HepG2 (cell line): ENCODE measurements around the gene PRCD. TPM values are rescaled to one million over a fixed set of nuclear protein-coding genes. Genes with fewer than 3 reads are reported as not detected.
A peak's percentile ranks its signal among the peaks of the same experiment; 100 is the strongest.

ENCODE experiments used
- AKAP8 ChIP-seq: sonication (generic); formaldehyde crosslinking; IDR thresholded peaks from 2 replicates; pipeline ENCODE4 v1.5.1; 2020; ENCODE audit warnings: mild to moderate bottlenecking, missing genetic modification reagents
- BORCS8-MEF2B ChIP-seq: sonication (generic); formaldehyde crosslinking; IDR thresholded peaks from 2 replicates; pipeline ENCODE4 v1.8.0; 2022; ENCODE audit warnings: mild to moderate bottlenecking, missing genetic modification reagents
- ERF ChIP-seq: IDR thresholded peaks from 2 replicates; pipeline ENCODE4 v1.6.1; 2018; ENCODE audit warnings: missing biosample characterization, missing genetic modification reagents
- ETV5 ChIP-seq: IDR thresholded peaks from 2 replicates; pipeline ENCODE4 v1.6.1; 2018; ENCODE audit warnings: missing biosample characterization, missing genetic modification reagents, inconsistent platforms, borderline replicate concordance
- GATA4 ChIP-seq: sonication (generic); IDR thresholded peaks from 2 replicates; pipeline ENCODE4 v1.6.1; 2016; ENCODE audit warnings: antibody characterized with exemption, low read depth, borderline replicate concordance
- GATAD2A ChIP-seq: IDR thresholded peaks from 2 replicates; pipeline ENCODE4 v1.6.1; 2016
- IRF2 ChIP-seq: IDR thresholded peaks from 2 replicates; pipeline ENCODE4 v1.6.1; 2018; ENCODE audit warnings: missing genetic modification reagents, missing compliant biosample characterization
- NCOA2 ChIP-seq: sonication (generic); formaldehyde crosslinking; IDR thresholded peaks from 2 replicates; pipeline ENCODE4 v1.8.0; 2022; ENCODE audit warnings: inconsistent platforms
- NR2F6 ChIP-seq, 2 experiments: IDR thresholded peaks; 2 replicates each; pipeline ENCODE4 v1.6.1; 2016; ENCODE audit warnings: antibody characterized with exemption in 1 of 2, mild to moderate bottlenecking in 1 of 2
- PCBP2 ChIP-seq: fragments of 200-400 bp; formaldehyde crosslinking; optimal IDR thresholded peaks from 2 replicates; pipeline ENCODE3; 2018; ENCODE audit warnings: low read length, low read depth; ENCODE audit not compliant: poor library complexity, severe bottlenecking
- RBM39 ChIP-seq: fragments of 200-400 bp; formaldehyde crosslinking; IDR thresholded peaks from one replicate; pipeline ENCODE4 v1.6.1; 2018; ENCODE audit warnings: antibody characterized with exemption, mild to moderate bottlenecking, low read depth, low read length; ENCODE audit not compliant: poor library complexity, severe bottlenecking
- RXRA ChIP-seq: sonication (generic); formaldehyde crosslinking; IDR thresholded peaks from 2 replicates; pipeline ENCODE4 v1.5.1; 2020; ENCODE audit warnings: missing genetic modification reagents
- SALL2 ChIP-seq: sonication (generic); formaldehyde crosslinking; IDR thresholded peaks from 2 replicates; pipeline ENCODE4 v1.8.1; 2023; ENCODE audit warnings: mild to moderate bottlenecking, missing genetic modification reagents, inconsistent platforms
- SMAD1 ChIP-seq: sonication (generic); formaldehyde crosslinking; IDR thresholded peaks from 2 replicates; pipeline ENCODE4 v1.4.0; 2020; ENCODE audit warnings: missing genetic modification reagents, low read depth, mild to moderate bottlenecking, borderline replicate concordance
- ZNF350 ChIP-seq: sonication (generic); formaldehyde crosslinking; IDR thresholded peaks from 2 replicates; pipeline ENCODE4 v1.4.0; 2020; ENCODE audit warnings: mild to moderate bottlenecking, low read depth, missing genetic modification reagents, borderline replicate concordance
- ZNF468 ChIP-seq: sonication (generic); formaldehyde crosslinking; IDR thresholded peaks from 2 replicates; pipeline ENCODE4 v1.8.0; 2022; ENCODE audit warnings: mild to moderate bottlenecking, moderate library complexity, missing genetic modification reagents
- ZNF550 ChIP-seq: sonication (generic); formaldehyde crosslinking; IDR thresholded peaks from 2 replicates; pipeline ENCODE4 v1.4.0; 2020; ENCODE audit warnings: mild to moderate bottlenecking, missing genetic modification reagents, borderline replicate concordance
- ZNF563 ChIP-seq: sonication (generic); formaldehyde crosslinking; IDR thresholded peaks from 2 replicates; pipeline ENCODE4 v1.8.0; 2022; ENCODE audit warnings: mild to moderate bottlenecking, moderate library complexity, missing genetic modification reagents
- ZNF713 ChIP-seq: sonication (generic); formaldehyde crosslinking; IDR thresholded peaks from 2 replicates; pipeline ENCODE4 v1.4.0; 2020; ENCODE audit warnings: mild to moderate bottlenecking, missing genetic modification reagents
- ZNF816 ChIP-seq: sonication (generic); formaldehyde crosslinking; IDR thresholded peaks from 2 replicates; pipeline ENCODE4 v1.8.0; 2022; ENCODE audit warnings: missing genetic modification reagents, mild to moderate bottlenecking, borderline replicate concordance
- polyA plus RNA-seq, 8 experiments: library from polyadenylated mRNA; depleted of rRNA in 3 of 8; stranded (reverse) in 7 of 8; unstranded in 1 of 8; fragments of >200 nt; fragmentation: Illumina TruSeq in 4 of 8; extraction: Trizol in 4 of 8; gene quantifications; 2 replicates each; pipeline versions ENCODE4 v1.2.1 to v1.2.3, GENCODE V29; 2011 to 2016; ENCODE audit warnings: low read depth in 4 of 8, missing spikeins in 1 of 8, mixed read lengths in 1 of 8; ENCODE audit not compliant: insufficient read depth in 1 of 8
- total RNA-seq, 5 experiments: library from RNA; depleted of rRNA; stranded (reverse); fragments of >200 nt; fragmentation: Illumina TruSeq; extraction: Trizol; gene quantifications; 2 replicates each; pipeline ENCODE4 v1.2.3, GENCODE V29; 2016; ENCODE audit warnings: low read depth in 1 of 5
- TF ChIP-seq, protein P1 (sequence below): sonication (generic); formaldehyde crosslinking; IDR thresholded peaks from 2 replicates; pipeline ENCODE4 v1.8.0; 2022; ENCODE audit warnings: missing genetic modification reagents, mild to moderate bottlenecking, borderline replicate concordance
- TF ChIP-seq, protein P2 (sequence below): sonication (generic); formaldehyde crosslinking; IDR thresholded peaks from 2 replicates; pipeline ENCODE4 v1.4.0; 2020; ENCODE audit warnings: missing genetic modification reagents, borderline replicate concordance
- TF ChIP-seq, protein P3 (sequence below): sonication (generic); formaldehyde crosslinking; IDR thresholded peaks from 2 replicates; pipeline ENCODE4 v1.4.0; 2020; ENCODE audit warnings: low read depth, missing genetic modification reagents

Gene PRCD
- total and polyA plus RNA-seq, 2 of the 13 experiments (the other 11 are each of a cell fraction or from before 2014, with no cell fraction given) = 0.51 TPM; not detected in 1

- TF ChIP-seq IRF2 (CRISPR knock-in tag) = 0 out of 2 replicates have a peak, but pooled peaks have one; percentile 42
- TF ChIP-seq, protein P1, sequence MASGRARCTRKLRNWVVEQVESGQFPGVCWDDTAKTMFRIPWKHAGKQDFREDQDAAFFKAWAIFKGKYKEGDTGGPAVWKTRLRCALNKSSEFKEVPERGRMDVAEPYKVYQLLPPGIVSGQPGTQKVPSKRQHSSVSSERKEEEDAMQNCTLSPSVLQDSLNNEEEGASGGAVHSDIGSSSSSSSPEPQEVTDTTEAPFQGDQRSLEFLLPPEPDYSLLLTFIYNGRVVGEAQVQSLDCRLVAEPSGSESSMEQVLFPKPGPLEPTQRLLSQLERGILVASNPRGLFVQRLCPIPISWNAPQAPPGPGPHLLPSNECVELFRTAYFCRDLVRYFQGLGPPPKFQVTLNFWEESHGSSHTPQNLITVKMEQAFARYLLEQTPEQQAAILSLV (CRISPR knock-in tag) = 0 out of 2 replicates have a peak, but pooled peaks have one; percentile 43
- TF ChIP-seq RBM39 = no peak
- TF ChIP-seq ZNF563 (CRISPR knock-in tag) = no peak
- no peak for TF ChIP-seq ZNF713
- TF ChIP-seq SALL2 (CRISPR knock-in tag) = peak; percentile 68
- peak; percentile 43 for TF ChIP-seq PCBP2
- peak; percentile 93 for TF ChIP-seq GATAD2A (CRISPR knock-in tag)
- TF ChIP-seq BORCS8-MEF2B (CRISPR knock-in tag) = peak; percentile 14; the same call in 1 of the 2 replicates
- TF ChIP-seq, protein P2, sequence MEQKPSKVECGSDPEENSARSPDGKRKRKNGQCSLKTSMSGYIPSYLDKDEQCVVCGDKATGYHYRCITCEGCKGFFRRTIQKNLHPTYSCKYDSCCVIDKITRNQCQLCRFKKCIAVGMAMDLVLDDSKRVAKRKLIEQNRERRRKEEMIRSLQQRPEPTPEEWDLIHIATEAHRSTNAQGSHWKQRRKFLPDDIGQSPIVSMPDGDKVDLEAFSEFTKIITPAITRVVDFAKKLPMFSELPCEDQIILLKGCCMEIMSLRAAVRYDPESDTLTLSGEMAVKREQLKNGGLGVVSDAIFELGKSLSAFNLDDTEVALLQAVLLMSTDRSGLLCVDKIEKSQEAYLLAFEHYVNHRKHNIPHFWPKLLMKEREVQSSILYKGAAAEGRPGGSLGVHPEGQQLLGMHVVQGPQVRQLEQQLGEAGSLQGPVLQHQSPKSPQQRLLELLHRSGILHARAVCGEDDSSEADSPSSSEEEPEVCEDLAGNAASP (CRISPR knock-in tag) = peak; percentile 88
- peak; percentile 94 for TF ChIP-seq RXRA
- TF ChIP-seq ZNF816 (CRISPR knock-in tag) = no peak
- TF ChIP-seq SMAD1 (CRISPR knock-in tag) = 0 out of 2 replicates have a peak, but pooled peaks have one; percentile 70
- peak; percentile 57 for TF ChIP-seq NR2F6 (IDR thresholded peaks at IDR 0.05)
- peak; percentile 75; the same call in 1 of the 2 replicates for TF ChIP-seq NR2F6 (CRISPR knock-in tag; IDR thresholded peaks at IDR 0.05)
- TF ChIP-seq GATA4 = no peak
- TF ChIP-seq, protein P3, sequence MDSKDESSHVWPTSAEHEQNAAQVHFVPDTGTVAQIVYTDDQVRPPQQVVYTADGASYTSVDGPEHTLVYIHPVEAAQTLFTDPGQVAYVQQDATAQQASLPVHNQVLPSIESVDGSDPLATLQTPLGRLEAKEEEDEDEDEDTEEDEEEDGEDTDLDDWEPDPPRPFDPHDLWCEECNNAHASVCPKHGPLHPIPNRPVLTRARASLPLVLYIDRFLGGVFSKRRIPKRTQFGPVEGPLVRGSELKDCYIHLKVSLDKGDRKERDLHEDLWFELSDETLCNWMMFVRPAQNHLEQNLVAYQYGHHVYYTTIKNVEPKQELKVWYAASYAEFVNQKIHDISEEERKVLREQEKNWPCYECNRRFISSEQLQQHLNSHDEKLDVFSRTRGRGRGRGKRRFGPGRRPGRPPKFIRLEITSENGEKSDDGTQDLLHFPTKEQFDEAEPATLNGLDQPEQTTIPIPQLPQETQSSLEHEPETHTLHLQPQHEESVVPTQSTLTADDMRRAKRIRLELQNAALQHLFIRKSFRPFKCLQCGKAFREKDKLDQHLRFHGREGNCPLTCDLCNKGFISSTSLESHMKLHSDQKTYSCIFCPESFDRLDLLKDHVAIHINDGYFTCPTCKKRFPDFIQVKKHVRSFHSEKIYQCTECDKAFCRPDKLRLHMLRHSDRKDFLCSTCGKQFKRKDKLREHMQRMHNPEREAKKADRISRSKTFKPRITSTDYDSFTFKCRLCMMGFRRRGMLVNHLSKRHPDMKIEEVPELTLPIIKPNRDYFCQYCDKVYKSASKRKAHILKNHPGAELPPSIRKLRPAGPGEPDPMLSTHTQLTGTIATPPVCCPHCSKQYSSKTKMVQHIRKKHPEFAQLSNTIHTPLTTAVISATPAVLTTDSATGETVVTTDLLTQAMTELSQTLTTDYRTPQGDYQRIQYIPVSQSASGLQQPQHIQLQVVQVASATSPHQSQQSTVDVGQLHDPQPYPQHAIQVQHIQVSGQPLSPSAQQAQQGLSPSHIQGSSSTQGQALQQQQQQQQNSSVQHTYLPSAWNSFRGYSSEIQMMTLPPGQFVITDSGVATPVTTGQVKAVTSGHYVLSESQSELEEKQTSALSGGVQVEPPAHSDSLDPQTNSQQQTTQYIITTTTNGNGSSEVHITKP (CRISPR knock-in tag) = 0 out of 2 replicates have a peak, but pooled peaks have one; percentile 28
- TF ChIP-seq NCOA2 (CRISPR knock-in tag) = peak; percentile 51; the same call in 1 of the 2 replicates
- TF ChIP-seq ZNF550 (CRISPR knock-in tag) = peak; percentile 46; the same call in 1 of the 2 replicates
- peak; percentile 59 for TF ChIP-seq ERF (CRISPR knock-in tag)
- 0 out of 2 replicates have a peak, but pooled peaks have one; percentile 22 for TF ChIP-seq AKAP8 (CRISPR knock-in tag)
- 0 out of 2 replicates have a peak, but pooled peaks have one; percentile 70 for TF ChIP-seq ZNF468
- peak; percentile 44; the same call in 1 of the 2 replicates for TF ChIP-seq ETV5 (CRISPR knock-in tag)
- peak; percentile 63; the same call in 1 of the 2 replicates for TF ChIP-seq ZNF350 (CRISPR knock-in tag)
Measured at GRCh38 chr17:76569607-76570279, 29.9 kb downstream of the PRCD start (continued).
